Breast epithelium (tissue), 4 donors: ENCODE measurements around the gene UNC13B. TPM values are rescaled to one million over a fixed set of nuclear protein-coding genes. Genes with fewer than 3 reads are reported as not detected.

ENCODE experiments used
- DNase-seq, 2 donors: peaks; one replicate each; pipeline ENCODE4 v3.0.0-alpha.2; 2019; ENCODE audit warnings: low spot score in 2 of 2
- H3K27ac ChIP-seq, 2 donors: fragments of 200-600 bp; sonication (generic) in 1 of 2; one replicate each; pipeline ENCODE4 v1.5.1; 2016 to 2019; ENCODE audit warnings: mild to moderate bottlenecking in 1 of 2
- H3K27me3 ChIP-seq, 2 donors: fragments of 200-600 bp; sonication (generic) in 1 of 2; one replicate each; pipeline versions ENCODE4 v1.5.1 to v1.6.0; 2017 to 2019; ENCODE audit warnings: control low read depth in 1 of 2, mild to moderate bottlenecking in 1 of 2
- H3K36me3 ChIP-seq: fragments of 200-600 bp; one replicate; pipeline ENCODE4 v1.5.1; 2019
- H3K4me1 ChIP-seq, 2 donors: fragments of 200-600 bp; sonication (generic); one replicate each; pipeline ENCODE4 v1.5.1; 2016 to 2019; ENCODE audit warnings: control low read depth in 1 of 2
- H3K4me3 ChIP-seq, 3 donors: fragments of 200-600 bp; sonication (generic); 1 replicate in 2 of 3; 2 replicates in 1 of 3; pipeline ENCODE4 v1.5.1; 2016 to 2019; ENCODE audit warnings: mild to moderate bottlenecking in 3 of 3, moderate library complexity in 2 of 3
- H3K9me3 ChIP-seq, 2 donors: fragments of 200-600 bp; sonication (generic) in 1 of 2; one replicate each; pipeline ENCODE4 v1.5.1; 2016 to 2019; ENCODE audit warnings: control low read depth in 1 of 2
- CTCF ChIP-seq, 3 donors: fragments of 450-650 bp; IDR thresholded peaks; one replicate each; pipeline ENCODE4 v1.5.1; 2016 to 2017; ENCODE audit warnings: antibody characterized with exemption in 3 of 3, mild to moderate bottlenecking in 3 of 3, moderate library complexity in 3 of 3
- POLR2A ChIP-seq: fragments of 450-650 bp; IDR thresholded peaks from one replicate; pipeline ENCODE4 v1.6.1; 2016; ENCODE audit warnings: antibody characterized with exemption, mild to moderate bottlenecking, moderate library complexity
- POLR2AphosphoS5 ChIP-seq, 3 donors: sonication (generic); formaldehyde crosslinking; IDR thresholded peaks; one replicate each; pipeline ENCODE4 v1.6.1; 2017; ENCODE audit warnings: antibody characterized with exemption in 3 of 3
- intact Hi-C: fragments of 100-400 bp; cut with DNase I; formaldehyde crosslinking; loops from one replicate; pipeline ENCODE4 v1.15.1; 2023; ENCODE audit warnings: low total_unique reads
- total RNA-seq, 3 donors: library from RNA; depleted of rRNA; stranded (reverse); fragments of >200 nt; gene quantifications; one replicate each; pipeline ENCODE4 v1.1.0, GENCODE V29; 2016

UNC13B gene
- total RNA-seq, 3 donors from 2014 or later: 19.3 to 36.6 (median 27.2) TPM

- Histone ChIP-seq H3K27me3 (no peaks in the 10 kb centered on the region), H3K36me3 (no peaks in the 10 kb centered on the region), H3K4me3 (no peak overlapping the region), H3K9me3 (no peaks in the 10 kb centered on the region), H3K4me1 (no peaks in the 10 kb centered on the region), H3K27ac (no peak overlapping the region)
- intact Hi-C loops: no loop called here
- TF ChIP-seq CTCF (IDR thresholded peaks at IDR 0.05): no peak
- no peak for TF ChIP-seq POLR2A
- TF ChIP-seq POLR2AphosphoS5 (IDR thresholded peaks at IDR 0.05): no peak
- DNase-seq: no peak
Observed at GRCh38 chr9:35286381-35286780, 124.6 kb downstream of the UNC13B start.

DNA sequence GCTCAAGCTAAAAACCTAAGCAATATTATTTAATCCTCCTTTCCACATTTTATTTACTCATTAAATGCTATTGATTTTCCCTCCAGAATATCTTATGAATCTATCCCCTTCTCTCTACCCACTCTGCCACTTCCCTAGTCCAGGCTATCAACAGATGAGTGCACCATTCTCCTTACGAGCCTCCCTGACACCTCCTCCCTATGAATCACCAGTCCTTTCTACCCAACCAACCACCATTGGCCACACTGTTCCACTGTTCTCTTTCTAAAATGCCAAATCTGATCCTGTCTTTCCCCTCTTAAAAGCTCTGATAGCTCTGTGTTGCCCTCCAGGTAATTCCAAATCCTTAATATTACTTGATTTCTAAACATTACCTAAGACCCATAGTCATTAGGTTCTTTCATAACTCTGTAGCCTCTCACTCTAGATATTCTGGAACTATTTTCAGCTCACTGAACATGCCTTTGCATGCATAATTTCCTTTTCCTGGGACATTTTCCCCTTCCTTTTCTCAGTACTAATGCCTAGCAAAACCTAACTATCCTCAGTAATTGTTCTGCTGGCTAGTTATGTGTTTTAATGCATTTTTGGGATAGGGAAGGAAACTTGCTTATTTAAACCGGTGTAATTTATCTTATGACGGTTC, 126.3 kb downstream of the UNC13B start:
- no peaks in the 10 kb centered on the region for H3K27me3 ChIP-seq
- H3K27ac ChIP-seq: no peak overlapping the region
- no peaks in the 10 kb centered on the region for H3K36me3 ChIP-seq
- DNase-seq: no peak
- intact Hi-C loops: no loop called here
- no peaks in the 10 kb centered on the region for H3K4me1 ChIP-seq
- no peaks in the 10 kb centered on the region for H3K9me3 ChIP-seq
- no peak overlapping the region for H3K4me3 ChIP-seq
- no peak for TF ChIP-seq POLR2A
- TF ChIP-seq CTCF (IDR thresholded peaks at IDR 0.05): no peak
- no peak for TF ChIP-seq POLR2AphosphoS5 (IDR thresholded peaks at IDR 0.05)

- Histone ChIP-seq H3K27me3 (no peaks in the 10 kb centered on the region), H3K9me3 (no peaks in the 10 kb centered on the region), H3K36me3 (no peaks in the 10 kb centered on the region), H3K4me1 (no peaks in the 10 kb centered on the region), H3K4me3 (no peak overlapping the region), H3K27ac (no peak overlapping the region)
- intact Hi-C loops: no loop called here
- DNase-seq: no peak
- no peak for TF ChIP-seq POLR2AphosphoS5 (IDR thresholded peaks at IDR 0.05)
- TF ChIP-seq POLR2A: no peak
- TF ChIP-seq CTCF (IDR thresholded peaks at IDR 0.05): no peak
Observed at GRCh38 chr9:35288778-35289177, 127.0 kb downstream of the UNC13B start.

DNA sequence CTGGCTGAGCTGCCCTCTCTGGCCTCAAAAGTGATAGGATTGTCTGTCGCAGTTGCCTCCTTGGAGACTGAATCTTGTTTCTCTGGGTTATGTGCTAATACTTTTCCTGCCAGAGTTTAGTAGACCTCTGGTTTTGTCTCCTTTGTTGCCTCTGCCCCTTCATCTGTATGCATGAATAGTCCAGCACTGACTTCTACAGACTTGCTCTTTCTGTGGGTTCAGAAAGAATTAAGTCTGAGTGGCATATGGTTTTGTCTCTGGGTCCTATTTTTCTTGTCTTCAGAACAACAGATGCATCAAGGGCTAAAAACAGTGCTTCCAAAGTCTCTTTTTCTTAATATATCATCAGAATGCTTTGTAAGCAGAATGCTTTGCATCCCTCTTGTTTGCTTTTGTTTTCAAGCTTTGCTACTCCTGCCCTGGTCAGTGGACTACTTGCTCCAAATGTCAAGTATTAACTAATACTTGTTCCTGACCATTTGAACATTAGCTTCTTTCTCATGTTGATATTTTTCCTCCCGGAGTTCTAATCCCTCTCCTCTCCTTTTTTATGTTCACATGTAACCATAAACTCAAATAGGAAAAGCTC, 131.7 kb downstream of the UNC13B start:
- intact Hi-C loops: no loop called here
- TF ChIP-seq POLR2A (no peak), CTCF (IDR thresholded peaks at IDR 0.05) (no peak), POLR2AphosphoS5 (IDR thresholded peaks at IDR 0.05) (no peak)
- Histone ChIP-seq H3K36me3 (no peaks in the 10 kb centered on the region), H3K9me3 (no peaks in the 10 kb centered on the region), H3K27me3 (no peaks in the 10 kb centered on the region), H3K27ac (no peak overlapping the region), H3K4me1 (no peaks in the 10 kb centered on the region), H3K4me3 (no peak overlapping the region)
- no peak for DNase-seq

- no peak for DNase-seq
- TF ChIP-seq POLR2A (no peak), CTCF (IDR thresholded peaks at IDR 0.05) (no peak), POLR2AphosphoS5 (IDR thresholded peaks at IDR 0.05) (no peak)
- Histone ChIP-seq H3K36me3 (no peaks in the 10 kb centered on the region), H3K9me3 (no peaks in the 10 kb centered on the region), H3K4me3 (no peak overlapping the region), H3K27ac (no peak overlapping the region), H3K27me3 (no peaks in the 10 kb centered on the region), H3K4me1 (no peaks in the 10 kb centered on the region)
- intact Hi-C loops: no loop called here
Observed at GRCh38 chr9:35294066-35294465, 132.3 kb downstream of the UNC13B start.
